IMR-90 (cell line): Measurements from ENCODE around the gene NPAS3. TPM values are rescaled to one million over a fixed set of nuclear protein-coding genes. Genes with fewer than 3 reads are reported as not detected.

ENCODE experiments used
- ATAC-seq: fragments of 200-7000 bp; cut with Tn5 transposase; 2 replicates; pipeline ENCODE4 v1.9.1; 2020; ENCODE audit warnings: low read depth, mild to moderate bottlenecking, moderate library complexity
- BruUV-seq: library from RNA; stranded (reverse); fragments of 400-500 nt; replicated peaks from 2 replicates; lab custom pipeline; 2021; lab: Mats Ljungman, UMichigan
- CTCF ChIA-PET: fragments of 300-600 bp; formaldehyde crosslinking; extraction: SDS; loops from one replicate; lab custom pipeline; 2021; ENCODE audit warnings: antibody characterized with exemption; lab: Yijun Ruan, JAX
- POLR2A ChIA-PET: fragments of 300-600 bp; sonication (Branson Sonifier 250); formaldehyde crosslinking; loops from one replicate; lab custom pipeline; 2022; ENCODE audit warnings: antibody characterized with exemption; ENCODE audit not compliant: unreplicated experiment; lab: Charles Lee
- DNase-seq: peaks from one replicate; pipeline ENCODE4 v3.0.0; 2013
- H2AFZ ChIP-seq: replicated peaks from 2 replicates; pipeline ENCODE3; 2013; ENCODE audit warnings: low read length, mild to moderate bottlenecking; ENCODE audit not compliant: poor library complexity
- H2AK5ac ChIP-seq: 2 replicates; pipeline ENCODE4 v1.6.1; 2013; ENCODE audit warnings: low read depth, low read length, inconsistent platforms
- H2AK9ac ChIP-seq: replicated peaks from 2 replicates; pipeline ENCODE3; 2013; ENCODE audit warnings: mild to moderate bottlenecking, low read depth, low read length, moderate library complexity; ENCODE audit not compliant: poor library complexity
- H2BK120ac ChIP-seq: 2 replicates; pipeline ENCODE4 v1.6.1; 2013; ENCODE audit warnings: low read depth, low read length, inconsistent platforms
- H2BK15ac ChIP-seq: 3 replicates; pipeline ENCODE4 v1.6.1; 2013; ENCODE audit warnings: low read depth, low read length, inconsistent platforms
- H2BK20ac ChIP-seq: 2 replicates; pipeline ENCODE4 v1.6.1; 2013; ENCODE audit warnings: low read depth, mild to moderate bottlenecking, inconsistent platforms, low read length, moderate library complexity
- H2BK5ac ChIP-seq: 2 replicates; pipeline ENCODE4 v1.6.1; 2013; ENCODE audit warnings: mild to moderate bottlenecking, low read depth, low read length, inconsistent platforms; ENCODE audit not compliant: poor library complexity, severe bottlenecking
- H3K14ac ChIP-seq: replicated peaks from 2 replicates; pipeline ENCODE4 v1.6.1; 2013; ENCODE audit warnings: low read depth, low read length, inconsistent platforms
- H3K18ac ChIP-seq: 2 replicates; pipeline ENCODE4 v1.6.1; 2013; ENCODE audit warnings: low read depth, low read length, control low read depth
- H3K23ac ChIP-seq: 2 replicates; pipeline ENCODE4 v1.6.1; 2013; ENCODE audit warnings: low read depth, low read length, inconsistent platforms
- H3K27ac ChIP-seq: 2 replicates; pipeline ENCODE4 v1.5.1; 2013; ENCODE audit warnings: mild to moderate bottlenecking, control low read depth, low read length; ENCODE audit not compliant: insufficient read depth
- H3K27me3 ChIP-seq: 2 replicates; pipeline ENCODE4 v1.6.1; 2013; ENCODE audit warnings: low read length; ENCODE audit not compliant: control insufficient read depth, insufficient read depth
- H3K36me3 ChIP-seq: 2 replicates; pipeline ENCODE4 v1.6.1; 2013; ENCODE audit warnings: low read length, mixed read lengths; ENCODE audit not compliant: control insufficient read depth, insufficient read depth
- H3K4ac ChIP-seq: 2 replicates; pipeline ENCODE4 v1.6.1; 2013; ENCODE audit warnings: low read depth, low read length, inconsistent platforms
- H3K4me1 ChIP-seq: 2 replicates; pipeline ENCODE4 v1.6.1; 2013; ENCODE audit warnings: low read length, mixed read lengths; ENCODE audit not compliant: control insufficient read depth, insufficient read depth
- H3K4me2 ChIP-seq: 2 replicates; pipeline ENCODE4 v1.6.1; 2013; ENCODE audit warnings: low read depth, mild to moderate bottlenecking, control low read depth, low read length, moderate library complexity
- H3K4me3 ChIP-seq: 2 replicates; pipeline ENCODE4 v1.5.1; 2013; ENCODE audit warnings: low read depth, mild to moderate bottlenecking, control low read depth, low read length, moderate library complexity; ENCODE audit not compliant: insufficient read depth
- H3K56ac ChIP-seq: 2 replicates; pipeline ENCODE4 v1.6.1; 2013; ENCODE audit warnings: low read length, inconsistent platforms; ENCODE audit not compliant: insufficient read depth; ENCODE audit errors: extremely low read depth
- H3K79me1 ChIP-seq, 2 experiments: 2 replicates each; pipeline ENCODE4 v1.6.1; 2013; ENCODE audit warnings: low read length in 2 of 2, inconsistent platforms in 1 of 2, low read depth in 1 of 2
- H3K9ac ChIP-seq: 2 replicates; pipeline ENCODE4 v1.6.1; 2013; ENCODE audit warnings: low read depth, low read length, control low read depth
- H3K9me1 ChIP-seq: 2 replicates; pipeline ENCODE4 v1.6.1; 2013; ENCODE audit warnings: low read length, inconsistent platforms; ENCODE audit not compliant: insufficient read depth
- H3K9me3 ChIP-seq: 2 replicates; pipeline ENCODE4 v1.6.1; 2013; ENCODE audit warnings: low read length; ENCODE audit not compliant: control insufficient read depth, insufficient read depth
- H4K20me1 ChIP-seq: 2 replicates; pipeline ENCODE4 v1.6.1; 2013; ENCODE audit warnings: low read length, inconsistent platforms; ENCODE audit not compliant: insufficient read depth
- H4K5ac ChIP-seq: 2 replicates; pipeline ENCODE4 v1.6.1; 2013; ENCODE audit warnings: mild to moderate bottlenecking, low read depth, low read length, control low read depth
- H4K8ac ChIP-seq, 2 experiments: 2 replicates each; pipeline ENCODE4 v1.6.1; 2013; ENCODE audit warnings: low read depth in 2 of 2, low read length in 2 of 2, control low read depth in 1 of 2, inconsistent platforms in 1 of 2
- H4K91ac ChIP-seq: 2 replicates; pipeline ENCODE4 v1.6.1; 2013; ENCODE audit warnings: low read depth, low read length, inconsistent platforms; ENCODE audit not compliant: insufficient read depth
- BHLHE40 ChIP-seq: fragments of 150-350 bp; IDR thresholded peaks from 2 replicates; pipeline ENCODE4 v1.6.1; 2016; ENCODE audit warnings: mild to moderate bottlenecking, low read depth, low read length
- CEBPB ChIP-seq: IDR thresholded peaks from 2 replicates; pipeline ENCODE4 v1.6.1; 2012; ENCODE audit warnings: low read depth, low read length, improper control_type of control experiment
- CHD1 ChIP-seq: IDR thresholded peaks from 2 replicates; pipeline ENCODE4 v1.6.1; 2012; ENCODE audit warnings: low read depth, low read length, improper control_type of control experiment
- FOS ChIP-seq: fragments of 150-350 bp; IDR thresholded peaks from 2 replicates; pipeline ENCODE4 v1.6.1; 2016; ENCODE audit warnings: low read depth, low read length
- MAFK ChIP-seq: IDR thresholded peaks from 2 replicates; pipeline ENCODE4 v1.6.1; 2012; ENCODE audit warnings: low read depth, low read length, improper control_type of control experiment
- MAZ ChIP-seq: IDR thresholded peaks from 2 replicates; pipeline ENCODE4 v1.6.1; 2012; ENCODE audit warnings: low read depth, mild to moderate bottlenecking, low read length, improper control_type of control experiment, moderate library complexity, borderline replicate concordance
- MXI1 ChIP-seq: IDR thresholded peaks from 2 replicates; pipeline ENCODE4 v1.6.1; 2012; ENCODE audit warnings: low read depth, mild to moderate bottlenecking, low read length, moderate library complexity, borderline replicate concordance
- NFE2L2 ChIP-seq: fragments of 150-350 bp; IDR thresholded peaks from 2 replicates; pipeline ENCODE4 v1.6.1; 2016; ENCODE audit warnings: low read depth, mild to moderate bottlenecking, low read length
- POLR2A ChIP-seq: IDR thresholded peaks from 2 replicates; pipeline ENCODE4 v1.6.1; 2012; ENCODE audit warnings: mild to moderate bottlenecking, low read depth, low read length
- RAD21 ChIP-seq: IDR thresholded peaks from 2 replicates; pipeline ENCODE4 v1.6.1; 2012; ENCODE audit warnings: low read length, improper control_type of control experiment
- RCOR1 ChIP-seq: IDR thresholded peaks from 2 replicates; pipeline ENCODE4 v1.6.1; 2012; ENCODE audit warnings: mild to moderate bottlenecking, low read length, improper control_type of control experiment; ENCODE audit not compliant: insufficient replicate concordance
- RFX5 ChIP-seq: IDR thresholded peaks from 2 replicates; pipeline ENCODE4 v1.8.0; 2012; ENCODE audit warnings: low read depth, mild to moderate bottlenecking, low read length, moderate library complexity
- SMC3 ChIP-seq: fragments of 150-350 bp; IDR thresholded peaks from 2 replicates; pipeline ENCODE4 v1.6.1; 2016; ENCODE audit warnings: low read depth, mild to moderate bottlenecking, antibody characterized with exemption, low read length, moderate library complexity
- WGBS, 2 experiments: methylation state at CpG; one replicate each; pipeline versions ENCODE4 v1.1.5 to v1.1.7; 2013; ENCODE audit warnings: missing lambda C conversion rate in 2 of 2; ENCODE audit not compliant: insufficient read length in 1 of 2; ENCODE audit errors: extremely low coverage in 2 of 2; 5-methylcytosine and 5-hydroxymethylcytosine counted together
- dilution Hi-C: fragments of 300-500 bp; cut with HindIII; formaldehyde crosslinking; loops from one replicate; pipeline ENCODE4 v1.14.3; 2018; ENCODE audit warnings: low sequenced_read_pairs; ENCODE audit not compliant: unreplicated experiment
- in situ Hi-C: fragments of 300-500 bp; cut with MboI; formaldehyde crosslinking; loops from 3 replicates; pipeline ENCODE4 v1.14.3; 2019; ENCODE audit warnings: low sequenced_read_pairs, inconsistent platforms, mixed read lengths
- intact Hi-C: fragments of 100-400 bp; cut with micrococcal nuclease; formaldehyde crosslinking; loops from 2 replicates; pipeline ENCODE4 v1.10.0; 2022
- polyA plus RNA-seq, 3 experiments: library from polyadenylated mRNA; depleted of rRNA; stranded (reverse); fragments of >200 nt; gene quantifications; 2 replicates each; pipeline ENCODE4 v1.2.3, GENCODE V29; 2012; ENCODE audit warnings: low replicate concordance in 1 of 3
- total RNA-seq: library from RNA; depleted of rRNA; stranded (reverse); fragments of >200 nt; gene quantifications from 2 replicates; pipeline ENCODE4 v1.2.3, GENCODE V29; 2012
- TF ChIP-seq, protein P1 (sequence below): fragments of 150-350 bp; IDR thresholded peaks from 2 replicates; pipeline ENCODE4 v1.6.1; 2016; ENCODE audit warnings: low read depth, mild to moderate bottlenecking, low read length, moderate library complexity, borderline replicate concordance
- TF ChIP-seq, protein P2 (sequence below): conservative IDR thresholded peaks from 2 replicates; pipeline ENCODE4 v1.5.1; 2012; ENCODE audit warnings: mild to moderate bottlenecking, low read depth, low read length, improper control_type of control experiment
- TF ChIP-seq, protein P3 (sequence below): fragments of 150-350 bp; IDR thresholded peaks from 2 replicates; pipeline ENCODE4 v1.6.1; 2017; ENCODE audit warnings: mild to moderate bottlenecking, antibody characterized with exemption, low read length, low read depth

The NPAS3 gene
- total and polyA plus RNA-seq, 2 of the 4 experiments (the other 2 are of a cell fraction) = not detected

DNA sequence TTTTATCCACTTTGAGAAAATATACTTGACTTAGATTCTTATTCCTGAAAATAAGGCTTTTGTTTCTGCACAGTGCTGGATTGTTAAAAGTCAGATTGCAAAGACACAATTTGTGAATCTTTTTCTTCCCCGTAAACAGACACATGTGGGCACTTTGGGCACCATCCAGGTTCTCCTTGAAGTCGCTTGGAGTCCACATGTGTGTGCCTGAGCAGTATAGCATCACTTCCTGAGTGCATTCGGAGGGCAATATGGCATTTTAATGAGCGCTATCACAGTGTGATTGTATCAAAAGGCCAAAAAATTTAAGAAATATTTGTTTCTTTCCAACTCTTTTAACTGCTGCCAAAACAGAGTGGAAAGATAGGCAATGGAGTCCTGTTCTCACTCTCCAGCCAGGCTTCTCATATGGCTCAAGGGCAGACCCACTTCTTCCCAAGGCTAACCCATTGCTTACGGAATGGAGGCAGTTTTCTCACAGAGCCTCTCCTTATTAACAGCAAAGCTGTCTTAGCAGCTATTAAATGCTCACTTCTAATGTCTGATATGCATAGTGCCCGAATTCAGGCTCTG lies 615.1 kb downstream of the NPAS3 start:
- intact Hi-C loops = no loop called here

More for the DNA sequence above, 615.1 kb downstream of the NPAS3 start:
- no peak overlapping the region for H4K91ac ChIP-seq
- H3K9ac ChIP-seq = no peak overlapping the region
- POLR2A ChIA-PET = no interaction called here
- no peaks in the 10 kb centered on the region for H3K79me1 ChIP-seq
- no peak overlapping the region for H2BK20ac ChIP-seq
- no peaks in the 10 kb centered on the region for H3K9me3 ChIP-seq
- no peak overlapping the region for H4K5ac ChIP-seq
- no peak overlapping the region for H4K8ac ChIP-seq
- no peaks in the 10 kb centered on the region for H3K36me3 ChIP-seq
- no peaks in the 10 kb centered on the region for H3K9me1 ChIP-seq
- no peak overlapping the region for H3K4me2 ChIP-seq
- H3K4me3 ChIP-seq = no peak overlapping the region
- no peak for TF ChIP-seq CHD1
- TF ChIP-seq MAFK = no peak
- TF ChIP-seq SMC3 = no peak
- TF ChIP-seq CEBPB = no peak
- no peak for TF ChIP-seq MAZ
- TF ChIP-seq RCOR1 = no peak
- TF ChIP-seq, protein P1, sequence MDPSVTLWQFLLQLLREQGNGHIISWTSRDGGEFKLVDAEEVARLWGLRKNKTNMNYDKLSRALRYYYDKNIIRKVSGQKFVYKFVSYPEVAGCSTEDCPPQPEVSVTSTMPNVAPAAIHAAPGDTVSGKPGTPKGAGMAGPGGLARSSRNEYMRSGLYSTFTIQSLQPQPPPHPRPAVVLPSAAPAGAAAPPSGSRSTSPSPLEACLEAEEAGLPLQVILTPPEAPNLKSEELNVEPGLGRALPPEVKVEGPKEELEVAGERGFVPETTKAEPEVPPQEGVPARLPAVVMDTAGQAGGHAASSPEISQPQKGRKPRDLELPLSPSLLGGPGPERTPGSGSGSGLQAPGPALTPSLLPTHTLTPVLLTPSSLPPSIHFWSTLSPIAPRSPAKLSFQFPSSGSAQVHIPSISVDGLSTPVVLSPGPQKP = no peak
- no peak for TF ChIP-seq FOS
- no peak for TF ChIP-seq NFE2L2
- TF ChIP-seq BHLHE40 = no peak
- TF ChIP-seq MXI1 = no peak
- no peak for TF ChIP-seq RAD21
- TF ChIP-seq POLR2A = no peak
- no peak for TF ChIP-seq RFX5
- TF ChIP-seq, protein P2, sequence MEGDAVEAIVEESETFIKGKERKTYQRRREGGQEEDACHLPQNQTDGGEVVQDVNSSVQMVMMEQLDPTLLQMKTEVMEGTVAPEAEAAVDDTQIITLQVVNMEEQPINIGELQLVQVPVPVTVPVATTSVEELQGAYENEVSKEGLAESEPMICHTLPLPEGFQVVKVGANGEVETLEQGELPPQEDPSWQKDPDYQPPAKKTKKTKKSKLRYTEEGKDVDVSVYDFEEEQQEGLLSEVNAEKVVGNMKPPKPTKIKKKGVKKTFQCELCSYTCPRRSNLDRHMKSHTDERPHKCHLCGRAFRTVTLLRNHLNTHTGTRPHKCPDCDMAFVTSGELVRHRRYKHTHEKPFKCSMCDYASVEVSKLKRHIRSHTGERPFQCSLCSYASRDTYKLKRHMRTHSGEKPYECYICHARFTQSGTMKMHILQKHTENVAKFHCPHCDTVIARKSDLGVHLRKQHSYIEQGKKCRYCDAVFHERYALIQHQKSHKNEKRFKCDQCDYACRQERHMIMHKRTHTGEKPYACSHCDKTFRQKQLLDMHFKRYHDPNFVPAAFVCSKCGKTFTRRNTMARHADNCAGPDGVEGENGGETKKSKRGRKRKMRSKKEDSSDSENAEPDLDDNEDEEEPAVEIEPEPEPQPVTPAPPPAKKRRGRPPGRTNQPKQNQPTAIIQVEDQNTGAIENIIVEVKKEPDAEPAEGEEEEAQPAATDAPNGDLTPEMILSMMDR = no peak
- TF ChIP-seq, protein P3, sequence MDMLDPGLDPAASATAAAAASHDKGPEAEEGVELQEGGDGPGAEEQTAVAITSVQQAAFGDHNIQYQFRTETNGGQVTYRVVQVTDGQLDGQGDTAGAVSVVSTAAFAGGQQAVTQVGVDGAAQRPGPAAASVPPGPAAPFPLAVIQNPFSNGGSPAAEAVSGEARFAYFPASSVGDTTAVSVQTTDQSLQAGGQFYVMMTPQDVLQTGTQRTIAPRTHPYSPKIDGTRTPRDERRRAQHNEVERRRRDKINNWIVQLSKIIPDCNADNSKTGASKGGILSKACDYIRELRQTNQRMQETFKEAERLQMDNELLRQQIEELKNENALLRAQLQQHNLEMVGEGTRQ = no peak
- no CpG with 5 or more reads among the region's 6 CpGs for WGBS, 2 experiments
- no peaks in the 10 kb centered on the region for H3K4me1 ChIP-seq
- no peak overlapping the region for H3K18ac ChIP-seq
- no peaks in the 10 kb centered on the region for H4K20me1 ChIP-seq
- no peak overlapping the region for H3K4ac ChIP-seq
- ATAC-seq (no peak), DNase-seq (no peak)
- no TSS peak for BruUV-seq
- in situ Hi-C loops (no loop called here), dilution Hi-C loops (no loop called here)
- no peak overlapping the region for H2AK5ac ChIP-seq
- H2BK120ac ChIP-seq = no peak overlapping the region
- no peak overlapping the region for H2BK15ac ChIP-seq
- no peak overlapping the region for H3K27ac ChIP-seq
- no peaks in the 10 kb centered on the region for H3K27me3 ChIP-seq
- no peak overlapping the region for H3K14ac ChIP-seq
- no peak overlapping the region for H2BK5ac ChIP-seq
- no peak overlapping the region for H3K56ac ChIP-seq
- no peak overlapping the region for H2AFZ ChIP-seq
- no peak overlapping the region for H2AK9ac ChIP-seq
- no peak overlapping the region for H3K23ac ChIP-seq
- CTCF ChIA-PET = no interaction called here
